Glomerular endothelial cell (primary cell): ENCODE results near the gene CBL. TPM values are rescaled to one million over a fixed set of nuclear protein-coding genes. Genes with fewer than 3 reads are reported as not detected.
A peak's percentile ranks its signal among the peaks of the same experiment; 100 is the strongest.
"Not testable (repeated sequence)": the region's sequence is repeated elsewhere in the genome, so short reads cannot be mapped to it uniquely, and the experiment has no call there.

ENCODE experiments used
- DNase-seq: peaks from one replicate; pipeline ENCODE4 v3.0.0-alpha.2; 2011; ENCODE audit warnings: low read depth, low spot score; ENCODE audit errors: extremely low read depth
- total RNA-seq: library from RNA; depleted of rRNA; stranded (reverse); fragments of >200 nt; gene quantifications from 2 replicates; pipeline ENCODE4 v1.2.3, GENCODE V29; 2015

The CBL gene
- total RNA-seq, result 30.6 and 38.7 TPM in 2 replicates

GRCh38 chr11:119205574-119206510, at the start of gene CBL:
Gene CBL, plus strand, starts transcription at chr11:119206339. Its CDS starts 79 bp downstream, at chr11:119206418.
- peak; percentile 58 for DNase-seq

GRCh38 chr11:119156496-119156895, 49.6 kb upstream of the CBL start:
- DNase-seq, result no peak

GRCh38 chr11:119157063-119157462, 49.1 kb upstream of the CBL start:
- DNase-seq, result no peak

- DNase-seq, result no peak
Measured at GRCh38 chr11:119158467-119158866, 47.7 kb upstream of the CBL start.

GRCh38 chr11:119160151-119160550, 46.0 kb upstream of the CBL start:
- no peak for DNase-seq

- no peak for DNase-seq
Measured at GRCh38 chr11:119161871-119162270, 44.3 kb upstream of the CBL start.

GRCh38 chr11:119166368-119167076, 39.6 kb upstream of the CBL start:
- no peak for DNase-seq

GRCh38 chr11:119167077-119167458, 39.1 kb upstream of the CBL start:
- not testable (repeated sequence) for DNase-seq

- DNase-seq, result no peak
Measured at GRCh38 chr11:119167933-119168332, 38.2 kb upstream of the CBL start.

- DNase-seq, result no peak
Measured at GRCh38 chr11:119168471-119169281, 37.5 kb upstream of the CBL start, which contains the start of gene NLRX1. Gene NLRX1, plus strand, starts transcription at chr11:119168725. Its CDS starts 2,679 bp downstream, at chr11:119171404.

- no peak for DNase-seq
Measured at GRCh38 chr11:119169282-119169719, 36.8 kb upstream of the CBL start.

GRCh38 chr11:119172513-119172912, 33.6 kb upstream of the CBL start:
- DNase-seq, result no peak

GRCh38 chr11:119173453-119173852, 32.7 kb upstream of the CBL start:
- DNase-seq, result no peak

GRCh38 chr11:119175493-119176077, 30.6 kb upstream of the CBL start:
- DNase-seq, result no peak

- no peak for DNase-seq
Measured at GRCh38 chr11:119178166-119178680, 27.9 kb upstream of the CBL start.

GRCh38 chr11:119179342-119179741, 26.8 kb upstream of the CBL start:
- DNase-seq, result no peak

GRCh38 chr11:119179983-119180382, 26.2 kb upstream of the CBL start:
- no peak for DNase-seq

GRCh38 chr11:119180729-119181676, 25.1 kb upstream of the CBL start:
- DNase-seq, result no peak
